Activated gamma-delta T cell treated with anti-CD3 and anti-CD28 coated beads, Interleukin-2, amount 50 U/mL, for 16 hours (primary cell): Measurements from ENCODE around the gene EPB41L1.

Experiments used
- DNase-seq: peaks from one replicate; pipeline ENCODE4 v3.0.0-alpha.2; 2020; ENCODE audit warnings: low read depth

The EPB41L1 gene

GRCh38 chr20:36154700-36155628 is at the start of gene EPB41L1:
EPB41L1 (plus strand) TSS chr20:36154740; CDS start chr20:36173778, 19,038 bp downstream.
- no peak for DNase-seq

GRCh38 chr20:36104856-36105255 is 49.7 kb upstream of the EPB41L1 start:
- DNase-seq, result no peak

GRCh38 chr20:36105711-36106226 is 48.8 kb upstream of the EPB41L1 start:
- no peak for DNase-seq

GRCh38 chr20:36106606-36107005 is 47.9 kb upstream of the EPB41L1 start:
- no peak for DNase-seq

GRCh38 chr20:36107881-36108280 is 46.7 kb upstream of the EPB41L1 start:
- no peak for DNase-seq

- DNase-seq, result no peak
Measured at GRCh38 chr20:36109251-36109947, 45.1 kb upstream of the EPB41L1 start.

- DNase-seq, result no peak
Measured at GRCh38 chr20:36110994-36111393, 43.5 kb upstream of the EPB41L1 start.

GRCh38 chr20:36112112-36112511 is 42.4 kb upstream of the EPB41L1 start:
- DNase-seq, result no peak

GRCh38 chr20:36113036-36113435 is 41.5 kb upstream of the EPB41L1 start:
- DNase-seq, result no peak

GRCh38 chr20:36113566-36114250 is 40.8 kb upstream of the EPB41L1 start:
- no peak for DNase-seq

GRCh38 chr20:36114707-36115106 is 39.8 kb upstream of the EPB41L1 start:
- DNase-seq, result no peak

- no peak for DNase-seq
Measured at GRCh38 chr20:36115925-36116324, 38.6 kb upstream of the EPB41L1 start.

- DNase-seq, result no peak
Measured at GRCh38 chr20:36116807-36117441, 37.6 kb upstream of the EPB41L1 start.

GRCh38 chr20:36117638-36118037 is 36.9 kb upstream of the EPB41L1 start:
- DNase-seq, result no peak

- DNase-seq, result no peak
Measured at GRCh38 chr20:36118371-36118770, 36.2 kb upstream of the EPB41L1 start.

GRCh38 chr20:36119537-36119936 is 35.0 kb upstream of the EPB41L1 start:
- DNase-seq, result no peak

GRCh38 chr20:36120241-36120640 is 34.3 kb upstream of the EPB41L1 start:
- no peak for DNase-seq

GRCh38 chr20:36120991-36121390 is 33.5 kb upstream of the EPB41L1 start:
- no peak for DNase-seq

- no peak for DNase-seq
Measured at GRCh38 chr20:36121981-36122930, 32.3 kb upstream of the EPB41L1 start.

- DNase-seq, result no peak
Measured at GRCh38 chr20:36122931-36123288, 31.6 kb upstream of the EPB41L1 start.

- DNase-seq, result no peak
Measured at GRCh38 chr20:36125097-36125496, 29.4 kb upstream of the EPB41L1 start.
